SKM-1 treated with dmso at 0.1 percent for 144 hours (cell line): ENCODE measurements around the gene CATSPER1.
"Not testable (repeated sequence)": the region's sequence is repeated elsewhere in the genome, so short reads cannot be mapped to it uniquely, and the experiment has no call there.

Experiments
- DNase-seq: peaks from one replicate; lab custom pipeline; 2025; ENCODE audit not compliant: unreplicated experiment; lab: John Stamatoyannopoulos, UW

Gene CATSPER1

GRCh38 chr11:66051766-66052663 lies 25.7 kb upstream of the CATSPER1 start, which contains the start of gene SF3B2:
TSS of gene SF3B2 (plus strand) at chr11:66052364. CDS start at chr11:66052385, 21 bp downstream.
- DNase-seq: peak; percentile 96

GRCh38 chr11:66051371-66051765 lies 25.1 kb upstream of the CATSPER1 start:
- no peak for DNase-seq

- no peak for DNase-seq
Observed at GRCh38 chr11:66050581-66051231, 24.4 kb upstream of the CATSPER1 start.

GRCh38 chr11:66048547-66049323 lies 22.5 kb upstream of the CATSPER1 start, which contains the start of gene GAL3ST3:
TSS of gene GAL3ST3 (minus strand) at chr11:66049161. CDS start at chr11:66045415, 3,746 bp downstream.
- DNase-seq: no peak

GRCh38 chr11:66047541-66048365 lies 21.5 kb upstream of the CATSPER1 start:
- no peak for DNase-seq

- no peak for DNase-seq
Observed at GRCh38 chr11:66046901-66047300, 20.6 kb upstream of the CATSPER1 start.

GRCh38 chr11:66045177-66045639 lies 18.9 kb upstream of the CATSPER1 start:
- DNase-seq: peak; percentile 53

- no peak for DNase-seq
Observed at GRCh38 chr11:66044757-66045156, 18.5 kb upstream of the CATSPER1 start.

- DNase-seq: no peak
Observed at GRCh38 chr11:66042996-66043906, 17.0 kb upstream of the CATSPER1 start.

GRCh38 chr11:66042227-66042995 lies 16.1 kb upstream of the CATSPER1 start:
- no peak for DNase-seq

- DNase-seq: no peak
Observed at GRCh38 chr11:66039765-66040164, 13.5 kb upstream of the CATSPER1 start.

- DNase-seq: no peak
Observed at GRCh38 chr11:66037327-66037726, 11.0 kb upstream of the CATSPER1 start.

GRCh38 chr11:66036334-66036710 lies 10.0 kb upstream of the CATSPER1 start:
- no peak for DNase-seq

- DNase-seq: no peak
Observed at GRCh38 chr11:66035653-66036333, 9.5 kb upstream of the CATSPER1 start.

GRCh38 chr11:66032957-66033735 lies 6.9 kb upstream of the CATSPER1 start:
- no peak for DNase-seq

- not testable (repeated sequence) for DNase-seq
Observed at GRCh38 chr11:66023186-66023440, 3.2 kb downstream of the CATSPER1 start.

- DNase-seq: peak; percentile 60
Observed at GRCh38 chr11:66022401-66023185, 3.7 kb downstream of the CATSPER1 start.
